CD1c-positive myeloid dendritic cell (primary cell): Measurements from ENCODE around the gene OPA1.

Source experiments
- DNase-seq: peaks from one replicate; pipeline ENCODE4 v3.0.0-alpha.2; 2016; ENCODE audit errors: extremely low spot score

Gene OPA1

DNA sequence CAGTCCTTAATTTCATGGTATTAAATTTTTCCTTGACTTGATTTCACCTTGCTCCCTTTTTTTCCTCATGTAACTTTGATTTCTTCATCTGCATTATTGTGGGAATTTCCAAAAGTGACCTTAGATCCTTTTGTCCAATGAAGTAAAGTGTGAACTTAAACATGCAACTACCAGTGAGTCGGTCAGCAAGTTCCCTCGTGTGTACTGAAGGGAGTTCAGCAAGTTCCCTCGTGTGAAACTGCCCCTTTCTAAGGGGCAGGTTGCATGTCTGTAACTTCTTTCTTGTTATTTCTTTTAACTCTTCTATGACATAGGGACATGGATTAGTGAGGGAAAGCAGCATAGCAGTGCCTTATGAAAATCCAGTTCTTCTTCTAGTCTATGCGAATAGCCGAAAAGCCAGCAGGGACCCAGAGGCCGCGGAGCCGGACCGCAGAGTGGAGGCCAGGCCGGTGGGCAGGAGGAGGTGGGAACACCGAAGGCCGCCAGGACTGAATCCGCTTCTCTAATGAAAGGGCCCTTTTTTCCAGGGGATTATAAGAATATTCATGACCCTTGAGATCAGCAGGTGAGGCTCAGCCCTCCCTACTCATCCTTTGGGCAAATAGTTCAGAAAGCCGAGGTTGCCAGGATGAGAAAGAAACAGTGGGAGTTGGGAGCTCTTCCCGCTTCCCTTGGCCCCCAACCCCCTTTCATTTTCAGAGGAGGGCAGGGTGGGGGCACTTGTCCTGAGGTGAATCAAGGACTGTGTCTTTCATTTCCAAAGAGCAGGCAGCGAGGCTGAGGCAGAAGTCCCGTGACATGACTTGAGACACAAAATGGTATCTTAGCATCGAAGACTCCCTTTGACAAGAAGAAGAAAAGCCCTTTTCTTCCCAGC, 117.5 kb downstream of the OPA1 start:
- DNase-seq: no peak

DNA sequence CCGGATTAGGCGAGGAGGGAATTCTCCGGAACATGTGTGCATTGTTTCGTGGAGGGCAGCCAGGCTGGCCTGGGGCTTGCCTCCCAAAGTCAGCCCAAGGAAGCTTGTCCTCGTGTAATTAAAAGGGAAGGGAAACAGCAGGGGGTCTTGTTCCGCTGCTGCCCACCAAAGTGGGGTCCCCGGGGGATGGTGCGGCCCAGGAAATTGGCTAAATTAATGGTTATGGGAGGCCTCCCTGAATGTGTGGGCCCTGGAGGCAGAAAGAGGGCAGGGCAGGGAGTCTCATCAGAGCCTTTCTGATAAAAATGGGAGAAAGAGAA, 118.1 kb downstream of the OPA1 start:
- no peak for DNase-seq

DNA sequence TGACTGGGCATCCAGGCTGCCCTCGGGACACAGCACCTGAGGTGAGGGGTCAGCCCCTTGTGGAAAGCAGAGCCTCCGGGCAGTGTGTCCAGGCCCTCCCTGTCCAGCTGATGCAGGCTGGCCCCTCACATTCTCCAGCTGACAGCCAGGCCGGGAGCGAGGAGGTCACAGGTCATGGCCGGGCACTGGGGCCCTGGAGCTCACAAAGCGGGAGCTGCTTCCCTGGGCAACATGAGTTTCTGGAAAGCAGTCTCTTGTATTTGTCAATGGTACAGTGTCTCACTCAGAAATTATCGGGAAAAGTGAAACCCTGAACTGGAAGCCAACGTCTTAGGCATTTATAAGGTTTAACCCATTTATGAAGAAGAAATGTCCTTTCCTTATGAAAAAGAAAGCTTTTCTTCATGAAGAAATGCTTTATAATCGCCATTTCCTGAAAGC, 118.5 kb downstream of the OPA1 start:
- no peak for DNase-seq

DNA sequence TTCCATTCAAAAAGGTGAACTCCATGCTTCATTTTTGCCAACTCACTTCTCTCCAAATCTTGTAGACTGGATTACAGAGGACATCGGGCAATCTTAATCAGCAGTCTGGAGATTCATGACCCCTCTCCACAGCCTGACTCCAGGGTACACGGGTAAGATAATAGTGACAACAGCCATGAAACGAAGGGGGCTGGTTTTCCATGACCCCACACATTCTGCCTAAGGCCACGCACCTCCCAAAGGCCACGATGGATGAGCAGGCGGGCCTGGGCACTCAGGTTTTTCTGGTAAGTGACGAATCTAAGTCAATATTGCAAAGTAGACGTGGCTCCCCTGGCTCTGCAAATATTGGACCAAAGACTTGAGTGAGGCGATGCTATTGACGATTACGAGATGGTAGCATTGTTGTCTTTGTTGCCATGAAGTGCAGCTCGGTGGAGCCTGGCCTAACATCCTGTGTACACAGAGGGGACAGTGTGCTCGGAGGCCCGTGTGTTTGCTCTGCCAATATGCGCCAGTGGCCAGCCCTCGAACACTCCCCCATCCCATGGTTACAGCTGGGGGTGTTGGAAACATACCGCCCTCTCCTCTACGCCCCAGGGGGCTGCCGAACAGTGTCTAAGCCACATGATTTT, 119.1 kb downstream of the OPA1 start:
- no peak for DNase-seq

DNA sequence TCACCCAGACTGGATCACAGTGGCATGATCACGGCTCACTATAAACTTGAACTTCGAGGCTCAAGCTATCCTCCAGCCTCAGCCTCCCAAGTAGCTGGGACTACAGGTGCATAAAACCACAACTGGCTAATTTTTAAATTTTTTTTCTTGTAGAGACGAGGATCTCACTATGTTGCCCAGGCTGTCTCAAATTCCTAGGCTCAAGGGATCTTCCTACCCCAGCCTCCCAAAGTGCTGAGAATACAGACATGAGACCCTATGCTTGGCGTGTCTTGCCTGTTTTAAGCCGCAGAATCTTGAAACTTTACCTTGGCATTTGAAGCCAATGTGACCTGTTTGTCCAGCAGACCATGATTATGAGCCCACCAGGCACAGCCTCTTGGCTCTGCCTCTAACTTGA, 119.9 kb downstream of the OPA1 start:
- DNase-seq: no peak

DNA sequence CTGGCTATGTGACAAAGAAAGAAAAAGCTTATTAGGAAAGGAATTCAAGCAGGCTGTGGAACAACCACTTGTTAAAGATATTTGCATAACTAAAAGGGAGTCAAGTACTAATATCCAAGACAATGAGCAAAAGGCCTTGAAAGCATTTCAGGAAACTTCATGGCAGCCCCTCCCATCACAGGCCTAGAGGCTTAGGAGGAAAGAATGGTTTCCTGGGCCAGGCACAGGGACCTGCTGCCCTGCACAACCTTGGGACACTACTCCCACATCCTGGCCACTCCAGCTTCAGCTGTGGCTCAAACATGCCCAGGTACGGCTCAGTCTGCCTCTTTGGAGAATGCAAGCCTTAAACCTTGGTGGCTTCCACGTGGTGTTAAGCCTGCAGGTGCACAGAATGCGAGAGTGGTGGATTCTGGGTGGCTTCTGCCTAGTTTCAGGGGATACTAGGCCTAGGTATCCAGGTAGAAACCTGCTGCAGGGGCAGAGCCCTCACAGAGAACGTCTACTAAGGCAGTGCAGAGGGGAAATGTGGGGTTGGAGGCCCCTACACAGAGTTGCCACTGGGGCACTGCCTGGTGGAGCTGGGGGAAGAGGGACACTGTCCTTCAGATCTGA, 121.6 kb downstream of the OPA1 start:
- no peak for DNase-seq

DNA sequence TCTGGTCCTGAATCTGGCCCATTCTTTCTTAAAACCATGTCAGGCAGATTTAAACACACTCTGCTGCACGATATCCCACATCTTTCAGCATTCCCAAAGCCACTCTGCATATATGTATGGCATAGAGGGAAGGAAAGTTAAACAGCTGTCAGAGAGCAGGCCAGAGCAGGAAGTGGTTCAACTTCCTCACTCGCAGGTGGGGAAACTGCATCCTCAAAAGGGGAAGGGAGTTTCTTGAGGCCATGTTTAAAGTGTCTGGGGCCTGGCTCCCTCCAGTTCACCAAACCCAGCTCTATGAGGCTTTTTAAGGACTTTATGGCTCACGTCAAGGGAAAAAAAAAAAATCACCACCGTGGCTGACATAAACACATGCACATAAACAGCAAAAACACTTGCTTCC, 123.1 kb downstream of the OPA1 start:
- DNase-seq: peak; percentile 15

DNA sequence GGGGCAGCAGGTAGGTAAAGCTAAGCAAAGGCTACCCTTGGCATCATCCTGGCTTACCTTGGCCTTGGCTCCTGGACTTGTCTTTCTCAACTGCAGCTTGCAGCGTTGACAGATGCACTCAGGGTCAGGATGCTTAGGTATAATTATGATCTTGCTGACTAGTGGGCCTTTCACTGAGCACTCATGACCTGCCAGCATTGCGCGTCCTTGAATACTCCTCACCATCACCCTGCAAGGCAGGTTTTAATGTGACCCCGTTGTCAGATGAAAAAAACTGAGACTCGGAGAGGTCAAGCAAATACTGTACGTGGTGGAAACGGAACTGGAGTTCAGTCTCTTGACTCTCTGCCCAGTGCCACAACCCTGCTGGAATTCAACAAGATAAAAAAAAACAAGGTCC, 126.7 kb downstream of the OPA1 start:
- no peak for DNase-seq

DNA sequence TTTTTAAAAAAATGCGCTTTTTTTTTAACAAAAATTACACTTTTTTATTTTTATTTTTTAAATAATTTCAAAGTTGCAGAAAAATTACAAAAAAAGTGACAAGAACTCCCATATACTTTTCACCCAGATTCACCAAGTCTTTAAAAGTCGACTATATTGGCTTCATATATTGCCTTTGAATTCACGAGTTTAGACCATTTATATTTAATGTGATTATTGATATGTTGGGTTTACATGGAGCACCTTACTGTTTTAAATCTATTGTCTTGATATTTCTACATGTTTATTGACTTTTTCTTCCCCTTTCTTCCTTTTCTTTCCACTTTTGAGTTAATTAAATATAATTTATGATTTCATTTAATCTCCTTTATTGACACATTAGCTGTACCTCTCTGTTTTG, 127.2 kb downstream of the OPA1 start:
- no peak for DNase-seq

DNA sequence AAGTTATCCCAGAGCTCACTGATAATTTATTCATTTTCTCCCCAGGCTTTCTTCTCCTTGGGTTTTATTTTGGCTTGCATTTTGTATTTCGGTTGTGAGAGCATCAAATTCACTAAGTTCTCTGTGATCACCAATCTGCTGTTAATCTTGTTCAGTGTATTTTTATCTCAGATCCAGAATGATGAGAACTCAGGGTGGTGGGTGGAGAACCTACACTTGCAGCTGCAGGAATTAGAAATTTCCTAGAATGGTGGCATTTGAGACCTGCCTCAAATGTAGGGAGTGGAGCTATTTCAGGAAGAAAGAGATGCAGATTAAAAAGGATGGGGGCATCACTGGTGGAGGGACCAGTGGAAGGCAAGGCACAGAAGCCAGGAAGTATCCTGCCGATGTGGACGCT, 129.6 kb downstream of the OPA1 start:
- DNase-seq: no peak

DNA sequence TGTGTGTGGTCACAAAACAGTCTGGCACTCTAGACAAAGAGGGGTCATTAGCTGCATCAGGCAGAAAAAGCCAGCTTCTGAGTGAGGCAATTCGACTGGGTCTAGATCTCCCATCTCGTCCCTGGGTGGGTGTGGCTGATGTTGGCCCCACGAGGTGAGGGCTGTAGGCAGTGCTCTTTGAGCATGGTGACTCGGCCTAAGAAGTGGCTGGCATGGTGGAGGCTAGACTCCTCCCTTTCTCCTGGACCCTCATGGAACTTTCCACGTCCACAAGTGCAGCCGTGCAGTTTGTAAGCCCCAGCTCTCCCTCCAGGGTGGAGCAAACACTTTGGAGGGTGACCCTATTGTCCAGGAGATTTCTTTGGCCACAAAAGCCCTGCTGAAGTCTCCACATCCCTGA, 134.1 kb downstream of the OPA1 start:
- DNase-seq: no peak

DNA sequence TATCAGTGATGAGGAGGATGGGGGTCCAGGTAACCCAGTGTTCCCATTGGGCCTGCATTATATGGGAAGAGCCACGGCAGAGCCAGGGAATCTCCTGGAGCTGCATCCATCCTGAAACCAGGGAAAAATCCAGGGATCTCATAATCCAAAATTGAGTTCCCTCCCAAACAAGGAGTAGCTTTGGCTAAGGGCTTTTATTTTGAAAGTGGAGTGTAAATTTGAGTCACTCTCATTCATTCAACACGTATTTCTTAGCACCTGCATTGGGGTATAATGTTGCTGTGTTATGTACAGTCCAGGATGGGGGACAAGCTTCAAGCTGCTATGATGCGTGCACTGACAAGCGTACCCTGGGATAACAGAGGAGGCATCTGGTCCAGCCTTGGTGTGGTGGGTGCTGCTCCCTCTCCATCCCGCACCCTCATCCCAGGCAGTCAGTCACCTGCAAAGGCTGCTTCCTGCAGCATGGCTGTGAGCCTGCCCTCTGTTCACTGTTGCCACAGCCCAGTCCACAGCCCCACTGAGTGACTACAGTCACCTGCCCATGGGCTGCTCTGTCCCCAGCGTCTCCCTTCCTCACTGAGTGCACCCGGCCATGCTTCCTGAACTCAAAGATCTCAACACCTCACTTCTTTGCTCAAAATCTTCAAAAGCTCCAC, 135.6 kb downstream of the OPA1 start:
- DNase-seq: no peak

DNA sequence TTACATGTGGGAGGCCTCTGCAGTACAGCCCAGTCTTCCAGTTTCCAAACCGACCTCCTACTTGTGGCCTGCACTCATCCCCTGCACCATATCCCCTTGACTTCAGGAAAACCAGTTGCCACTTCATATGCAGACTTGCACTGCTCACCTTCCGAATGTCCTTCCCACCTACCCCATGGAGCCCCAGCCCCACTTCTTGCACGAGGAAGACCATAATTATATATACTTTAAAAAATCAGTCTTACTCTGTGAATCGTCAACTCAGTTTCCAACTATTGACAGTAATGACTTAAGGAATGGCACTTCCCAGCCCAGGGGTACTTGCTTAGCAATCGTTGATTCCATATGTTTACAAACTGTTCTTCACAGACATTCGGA, 136.1 kb downstream of the OPA1 start:
- DNase-seq: no peak

DNA sequence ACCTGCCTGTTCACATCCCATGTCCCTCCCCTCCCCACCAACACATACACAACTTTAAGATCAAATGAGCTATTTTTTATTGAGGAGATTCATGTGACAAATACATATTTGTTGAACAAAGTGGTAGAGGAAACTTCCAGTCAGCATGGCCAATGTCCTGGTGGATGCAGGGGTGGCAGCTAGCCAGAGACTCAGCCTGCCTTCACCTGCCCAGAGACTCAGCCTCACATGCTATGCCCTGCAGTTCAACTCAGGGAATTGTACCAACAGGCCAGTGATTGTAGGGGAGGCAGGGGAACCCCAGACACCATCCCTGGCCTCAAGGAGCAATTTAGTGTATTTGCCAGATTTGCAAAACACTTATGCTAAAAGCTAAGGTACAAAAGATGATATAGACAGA, 136.6 kb downstream of the OPA1 start:
- DNase-seq: no peak

DNA sequence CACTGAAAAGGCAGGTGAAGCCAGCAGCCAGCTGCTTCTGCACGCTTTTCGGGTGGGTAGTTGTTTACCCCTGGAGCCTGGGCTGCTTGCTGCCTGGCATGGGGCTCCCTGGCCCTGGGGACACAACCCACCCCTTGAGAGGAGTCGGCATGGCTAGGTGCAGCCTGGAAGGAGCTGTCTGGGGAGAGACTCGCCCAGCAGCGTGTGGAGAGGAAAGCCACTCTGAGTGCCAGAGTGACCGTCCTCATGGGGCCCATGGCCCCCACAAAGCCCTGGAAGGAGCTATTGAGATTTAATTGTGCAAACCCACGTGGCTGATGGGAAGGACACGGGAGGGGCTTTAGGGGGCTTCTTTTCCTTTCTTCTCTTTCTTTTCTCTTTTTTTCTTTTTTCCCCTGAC, 137.5 kb downstream of the OPA1 start:
- no peak for DNase-seq

DNA sequence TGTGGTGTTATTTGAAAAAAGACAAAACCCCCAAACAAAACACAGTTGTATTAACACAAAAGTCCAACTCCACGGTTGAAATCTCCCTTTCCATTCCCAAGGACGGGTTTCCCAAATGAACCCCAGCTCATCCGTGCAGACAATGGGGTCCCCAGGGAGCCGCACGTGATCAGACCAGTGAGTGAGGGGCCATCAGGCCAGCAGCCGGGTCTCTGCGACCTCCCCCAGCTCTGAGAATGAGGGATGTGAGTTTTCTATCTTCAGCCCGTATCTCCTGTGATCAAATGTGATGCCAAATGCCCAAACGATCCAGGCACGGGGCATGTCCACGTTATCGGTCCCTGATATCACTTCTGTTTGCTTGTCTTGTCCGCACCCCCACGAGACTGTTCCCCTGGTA, 138.0 kb downstream of the OPA1 start:
- no peak for DNase-seq

DNA sequence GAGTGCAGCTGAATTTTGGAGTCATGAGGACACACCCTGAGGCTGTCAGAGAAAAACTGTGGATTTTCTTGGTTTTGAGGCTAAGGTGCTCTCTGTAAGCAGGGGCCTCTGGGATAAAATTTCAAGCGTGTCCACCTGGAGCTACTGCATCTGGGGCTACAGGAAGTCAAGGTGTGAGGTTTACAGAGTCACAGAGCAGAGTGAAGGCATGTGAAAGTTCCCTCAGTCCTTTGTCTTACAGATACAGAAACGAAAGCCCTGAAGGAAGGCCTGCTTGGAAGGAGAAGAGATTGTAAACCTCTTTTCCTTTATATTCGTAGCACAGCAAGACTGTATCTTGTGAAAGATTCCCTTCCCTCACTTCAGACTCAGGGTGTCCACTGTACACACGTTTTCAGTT, 138.6 kb downstream of the OPA1 start:
- DNase-seq: no peak

DNA sequence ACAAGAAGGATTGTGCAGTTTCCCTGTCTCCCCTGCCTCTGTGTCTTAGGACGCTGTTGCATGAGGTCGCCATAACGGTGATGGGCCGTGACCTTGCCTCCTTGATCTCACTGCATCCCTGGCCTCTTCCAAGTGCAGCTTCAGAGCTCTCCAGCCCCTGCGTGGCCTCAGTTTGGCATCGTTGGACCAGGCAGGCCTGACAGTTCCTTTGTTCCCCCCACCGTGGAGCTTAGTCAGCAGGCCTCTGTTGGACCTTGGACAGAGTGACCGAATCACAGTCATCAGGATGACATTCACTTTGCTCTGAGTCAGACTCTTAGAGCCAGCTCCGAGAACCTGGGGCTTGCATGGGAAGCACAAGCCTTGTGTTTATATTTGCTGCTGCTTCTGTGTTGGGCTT, 139.4 kb downstream of the OPA1 start:
- no peak for DNase-seq

DNA sequence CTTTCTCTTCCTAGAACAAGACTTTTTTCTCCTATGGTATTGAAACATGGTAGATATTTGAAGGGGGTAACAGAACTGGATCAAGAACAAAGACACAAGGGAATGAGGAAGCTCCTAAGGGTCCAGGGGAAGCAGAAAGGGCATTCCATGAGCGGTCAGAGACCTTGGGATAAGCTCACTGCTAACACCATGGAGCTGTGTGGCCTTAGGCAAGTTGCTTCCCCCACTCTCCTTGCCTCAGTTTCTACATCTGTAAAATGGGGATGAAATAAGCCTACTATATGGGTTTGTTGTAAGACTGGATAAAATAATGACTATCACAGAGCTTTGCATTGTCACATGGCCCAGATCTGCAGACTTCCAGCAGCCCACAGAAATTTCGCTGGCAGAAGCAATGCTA, 139.8 kb downstream of the OPA1 start:
- DNase-seq: no peak

DNA sequence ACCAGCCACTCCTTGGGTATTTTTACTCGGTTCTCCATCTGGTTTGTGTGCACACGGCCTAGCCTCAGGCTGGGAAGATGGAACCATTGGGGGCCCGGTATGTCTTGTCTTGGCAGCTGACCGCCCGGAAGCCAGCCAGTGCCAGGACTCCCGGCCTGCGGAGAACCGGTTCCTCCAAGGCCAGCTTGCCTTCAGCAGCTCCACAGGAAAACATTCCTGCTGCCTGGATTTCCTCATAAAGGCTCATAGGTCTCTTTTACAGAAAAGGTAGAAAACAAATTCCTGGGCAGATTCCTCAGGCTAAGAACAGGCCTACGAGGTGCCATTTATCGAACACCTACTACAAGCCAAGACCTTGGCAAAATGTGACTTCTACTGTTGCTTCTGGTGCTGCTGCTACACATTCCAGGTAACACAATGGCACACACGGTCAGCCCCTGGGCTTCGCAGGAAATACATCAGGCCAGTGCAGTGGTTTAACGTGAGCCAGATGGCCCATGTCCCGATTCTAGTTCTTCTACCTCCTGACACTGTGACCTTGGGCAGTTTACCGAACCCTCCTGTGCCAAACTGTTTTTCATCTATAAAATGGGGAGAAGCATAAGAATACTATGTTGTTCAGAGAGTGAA, 141.8 kb downstream of the OPA1 start:
- DNase-seq: no peak

DNA sequence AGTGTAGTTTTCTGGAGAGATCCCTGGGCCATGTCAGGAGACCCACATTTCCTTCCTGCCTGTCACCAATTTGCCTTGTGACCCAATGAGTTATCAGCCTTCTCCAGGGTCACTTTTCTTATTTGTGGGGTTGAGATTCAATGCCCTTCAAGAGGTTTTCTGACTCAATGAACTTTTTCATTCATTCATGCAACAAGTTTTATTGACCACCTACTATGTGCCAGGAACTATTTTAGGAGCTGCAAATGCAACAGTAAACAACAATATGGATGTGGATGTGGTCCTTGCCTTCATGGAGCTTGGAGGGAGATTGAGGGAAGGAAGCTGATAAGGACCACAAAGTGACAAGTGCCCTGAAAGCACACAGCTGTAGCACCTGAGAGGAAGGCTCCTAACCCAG, 142.8 kb downstream of the OPA1 start:
- no peak for DNase-seq

DNA sequence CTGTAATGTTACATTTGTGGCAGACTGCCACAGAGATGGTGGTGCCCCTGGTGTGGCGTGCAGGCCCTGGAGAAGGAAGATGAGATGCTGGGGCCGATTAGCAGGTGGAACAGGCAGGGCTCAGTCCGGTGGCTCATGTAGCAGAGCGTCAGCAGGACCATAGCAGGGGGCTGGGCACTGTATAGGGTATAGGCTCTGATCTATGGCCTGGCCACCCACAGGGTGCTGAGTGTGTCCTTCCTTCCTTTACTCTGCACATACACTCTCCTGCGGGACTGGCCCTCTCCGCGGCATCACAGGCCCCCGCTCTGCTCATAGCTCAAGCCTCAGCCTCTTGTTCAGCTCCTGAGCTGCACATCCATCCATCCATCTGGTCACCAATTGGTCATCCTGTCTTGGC, 143.6 kb downstream of the OPA1 start:
- no peak for DNase-seq
